ENCODE measurements around the gene THOC6.

The THOC6 gene

GRCh38 chr16:3004319-3004718 is 19.5 kb upstream of the THOC6 start:
- Histone ChIP-seq H3K9me3 (ENCODE audit: low read length) (no peaks in the 10 kb centered on the region), H3K4me3 (ENCODE audit: low read depth, low read length, poor library complexity, severe bottlenecking) (no peak overlapping the region), H3K9me2 (ENCODE audit: low read depth, low read length) (no peaks in the 10 kb centered on the region), H4K20me1 (ENCODE audit: insufficient read depth, low read length) (no peaks in the 10 kb centered on the region), H3K4me2 (ENCODE audit: low read length) (no peak overlapping the region), H3K9ac (ENCODE audit: low read length) (no peak overlapping the region), H3F3A (ENCODE audit: insufficient read depth, low read length) (no peaks in the 10 kb centered on the region), H3K79me2 (ENCODE audit: insufficient read depth, low read length) (no peaks in the 10 kb centered on the region), H3K4me1 (ENCODE audit: insufficient read depth, low read length, severe bottlenecking) (peaks cover 4% of the 10 kb centered on the region), H3K27ac (ENCODE audit: low read depth, low read length, poor library complexity, severe bottlenecking) (no peak overlapping the region), H3K27me3 (ENCODE audit: insufficient read depth, low read length) (peaks cover 22% of the 10 kb centered on the region), H3K36me3 (ENCODE audit: insufficient read depth, low read length) (no peaks in the 10 kb centered on the region), H2AFZ (ENCODE audit: low read length) (no peak overlapping the region)
- TF ChIP-seq CTCF (IDR thresholded peaks at IDR 0.05; ENCODE audit: low read length): no peak
- no peak for TF ChIP-seq EZH2 (IDR thresholded peaks at IDR 0.05; ENCODE audit: borderline replicate concordance, low read length)

GRCh38 chr16:3004781-3005284 is 19.0 kb upstream of the THOC6 start:
- TF ChIP-seq CTCF (IDR thresholded peaks at IDR 0.05; ENCODE audit: low read length) (no peak), EZH2 (IDR thresholded peaks at IDR 0.05; ENCODE audit: borderline replicate concordance, low read length) (no peak)
- Histone ChIP-seq H3K27me3 (ENCODE audit: insufficient read depth, low read length) (peaks cover 17% of the 10 kb centered on the region), H2AFZ (ENCODE audit: low read length) (no peak overlapping the region), H3K9me2 (ENCODE audit: low read depth, low read length) (no peaks in the 10 kb centered on the region), H3K27ac (ENCODE audit: low read depth, low read length, poor library complexity, severe bottlenecking) (no peak overlapping the region), H3K4me1 (ENCODE audit: insufficient read depth, low read length, severe bottlenecking) (peaks cover 4% of the 10 kb centered on the region), H3K9me3 (ENCODE audit: low read length) (no peaks in the 10 kb centered on the region), H3K4me3 (ENCODE audit: low read depth, low read length, poor library complexity, severe bottlenecking) (peak overlapping the region; percentile 55), H3K36me3 (ENCODE audit: insufficient read depth, low read length) (no peaks in the 10 kb centered on the region), H3F3A (ENCODE audit: insufficient read depth, low read length) (no peaks in the 10 kb centered on the region), H3K79me2 (ENCODE audit: insufficient read depth, low read length) (no peaks in the 10 kb centered on the region), H3K4me2 (ENCODE audit: low read length) (peak overlapping the region; percentile 65), H3K9ac (ENCODE audit: low read length) (peak overlapping the region; percentile 37; the same call in 1 of the 2 replicates), H4K20me1 (ENCODE audit: insufficient read depth, low read length) (no peaks in the 10 kb centered on the region)

- no peak overlapping the region for H3K9ac ChIP-seq (ENCODE audit: low read length)
- no peak overlapping the region for H2AFZ ChIP-seq (ENCODE audit: low read length)
- H3K4me1 ChIP-seq (ENCODE audit: insufficient read depth, low read length, severe bottlenecking): peaks cover 4% of the 10 kb centered on the region
- no peak overlapping the region for H3K4me2 ChIP-seq (ENCODE audit: low read length)
- no peaks in the 10 kb centered on the region for H3K9me3 ChIP-seq (ENCODE audit: low read length)
- H3K27me3 ChIP-seq (ENCODE audit: insufficient read depth, low read length): peaks cover 23% of the 10 kb centered on the region
- no peak overlapping the region for H3K27ac ChIP-seq (ENCODE audit: low read depth, low read length, poor library complexity, severe bottlenecking)
- no peak overlapping the region for H3K4me3 ChIP-seq (ENCODE audit: low read depth, low read length, poor library complexity, severe bottlenecking)
- no peaks in the 10 kb centered on the region for H3K9me2 ChIP-seq (ENCODE audit: low read depth, low read length)
- no peaks in the 10 kb centered on the region for H3K79me2 ChIP-seq (ENCODE audit: insufficient read depth, low read length)
- H3K36me3 ChIP-seq (ENCODE audit: insufficient read depth, low read length): no peaks in the 10 kb centered on the region
- H3F3A ChIP-seq (ENCODE audit: insufficient read depth, low read length): no peaks in the 10 kb centered on the region
- TF ChIP-seq EZH2 (IDR thresholded peaks at IDR 0.05; ENCODE audit: borderline replicate concordance, low read length) (no peak), CTCF (IDR thresholded peaks at IDR 0.05; ENCODE audit: low read length) (no peak)
- H4K20me1 ChIP-seq (ENCODE audit: insufficient read depth, low read length): no peaks in the 10 kb centered on the region
Observed at GRCh38 chr16:3007059-3007956, 16.5 kb upstream of the THOC6 start.

Data from OCI-LY1 (cell line).